SJCRH30 (cell line): ENCODE measurements around the gene NISCH. TPM values are rescaled to one million over a fixed set of nuclear protein-coding genes. Genes with fewer than 3 reads are reported as not detected.

Experiments used
- DNase-seq, 2 experiments: peaks; one replicate each; pipeline ENCODE4 v3.0.0-alpha.2; 2015 to 2020
- H3K27ac ChIP-seq: fragments of 250-450 bp; sonication (Bioruptor Pico); 2 replicates; pipeline ENCODE4 v1.5.1; 2020; ENCODE audit warnings: mild to moderate bottlenecking, moderate library complexity
- H3K27me3 ChIP-seq: fragments of 250-450 bp; sonication (Bioruptor Pico); 2 replicates; pipeline ENCODE4 v1.5.1; 2020; ENCODE audit warnings: mild to moderate bottlenecking, moderate library complexity
- H3K36me3 ChIP-seq: fragments of 250-450 bp; sonication (Bioruptor Pico); 2 replicates; pipeline ENCODE4 v1.5.1; 2020; ENCODE audit warnings: mild to moderate bottlenecking, moderate library complexity
- H3K4me1 ChIP-seq: fragments of 250-450 bp; sonication (Bioruptor Pico); 2 replicates; pipeline ENCODE4 v1.5.1; 2020; ENCODE audit warnings: mild to moderate bottlenecking, moderate library complexity
- H3K4me3 ChIP-seq: fragments of 250-450 bp; sonication (Bioruptor Pico); 2 replicates; pipeline ENCODE4 v1.5.1; 2020; ENCODE audit warnings: mild to moderate bottlenecking, moderate library complexity
- H3K9me3 ChIP-seq: fragments of 250-450 bp; sonication (Bioruptor Pico); replicated peaks from 2 replicates; pipeline ENCODE4 v1.5.1; 2020; ENCODE audit warnings: mild to moderate bottlenecking, moderate library complexity
- total RNA-seq: library from RNA; depleted of rRNA; stranded (reverse); fragments of >200 nt; shearing (Covaris generic); gene quantifications from 2 replicates; pipeline ENCODE4 v1.2.3, GENCODE V29; 2014; rRNA removed

NISCH gene
- 32.8 and 43.5 TPM in 2 replicates for total RNA-seq

DNA sequence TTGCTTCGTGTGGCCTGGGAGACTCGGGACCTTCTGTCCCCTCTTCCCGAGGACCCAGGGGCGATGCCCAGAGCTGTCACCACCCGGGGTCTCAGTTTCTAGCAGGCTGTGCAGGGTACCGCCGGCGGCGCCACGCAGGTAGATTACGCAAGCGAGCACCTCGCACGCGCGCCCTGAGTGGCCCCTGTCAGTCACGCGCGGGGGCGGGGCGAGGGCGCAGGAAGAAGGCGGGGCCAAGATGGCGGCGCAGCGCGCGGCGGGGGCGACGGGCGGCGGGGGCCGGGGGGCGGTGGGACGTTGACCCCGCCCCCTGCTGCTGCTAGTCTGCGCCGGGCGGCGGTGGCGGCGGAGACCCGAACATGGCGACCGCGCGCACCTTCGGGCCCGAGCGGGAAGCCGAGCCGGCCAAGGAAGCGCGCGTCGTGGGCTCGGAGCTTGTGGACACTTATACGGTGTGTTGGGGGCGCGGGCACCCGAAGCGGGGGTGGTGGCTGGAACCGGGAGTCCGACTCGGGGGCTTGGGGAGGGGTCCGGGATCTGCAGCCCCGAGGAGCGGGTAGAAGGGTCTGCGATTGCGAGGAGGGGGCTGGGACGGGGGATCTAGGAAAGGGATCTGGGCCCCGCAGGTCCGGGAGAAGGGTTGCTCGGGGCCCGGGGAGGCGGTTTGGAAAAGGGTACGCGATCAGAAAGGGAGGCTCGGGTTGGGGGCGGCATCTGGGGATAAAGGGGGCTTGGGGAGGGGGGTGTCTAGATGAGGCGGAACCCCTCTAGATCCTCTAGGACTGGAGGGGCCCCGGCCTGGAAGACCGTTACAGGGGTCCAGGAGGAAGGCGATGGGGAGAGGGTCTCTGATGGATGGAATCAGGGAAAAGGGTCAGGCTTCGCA is at the start of gene NISCH:
TSS of gene NISCH (plus strand) at position 322 of the 886 bp plus-strand sequence. CDS start at position 360, 38 bp downstream.
- H3K4me1 ChIP-seq, result peaks cover 40% of the 10 kb centered on the region

DNA sequence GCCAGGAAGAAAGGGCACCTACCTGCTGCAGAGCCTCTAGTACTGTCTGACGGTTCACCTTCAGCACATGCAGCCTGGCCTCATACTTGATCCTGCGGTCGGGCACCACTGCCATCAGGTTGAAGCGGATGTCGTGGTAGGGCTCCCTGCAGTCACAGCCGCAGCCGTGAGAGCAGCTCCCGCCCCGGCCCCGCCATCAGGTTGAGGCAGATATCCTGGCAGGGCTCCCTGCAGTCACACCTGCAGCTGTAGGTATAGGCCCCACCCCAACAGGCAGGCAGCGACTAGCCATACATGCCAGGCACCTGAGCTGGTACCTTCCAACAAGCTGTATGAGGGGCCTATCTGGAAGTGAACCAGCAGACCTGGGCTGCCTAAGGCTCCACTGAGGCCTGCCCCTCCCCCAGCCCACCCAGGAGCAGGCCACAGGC is 49.2 kb upstream of the NISCH start:
- DNase-seq, result no peak
- peaks cover 37% of the 10 kb centered on the region for H3K36me3 ChIP-seq

More for the DNA sequence above, at the start of gene NISCH:
- Histone ChIP-seq H3K27ac (peak within 1 kb of the TSS; percentile 60; the same call in 1 of the 2 replicates), H3K9me3 (no peaks in the 10 kb centered on the region), H3K27me3 (no peaks in the 10 kb centered on the region), H3K36me3 (peaks cover 26% of the 10 kb centered on the region), H3K4me3 (peak within 1 kb of the TSS; percentile 100)
- DNase-seq, result peak; percentile 81 to 87

DNA sequence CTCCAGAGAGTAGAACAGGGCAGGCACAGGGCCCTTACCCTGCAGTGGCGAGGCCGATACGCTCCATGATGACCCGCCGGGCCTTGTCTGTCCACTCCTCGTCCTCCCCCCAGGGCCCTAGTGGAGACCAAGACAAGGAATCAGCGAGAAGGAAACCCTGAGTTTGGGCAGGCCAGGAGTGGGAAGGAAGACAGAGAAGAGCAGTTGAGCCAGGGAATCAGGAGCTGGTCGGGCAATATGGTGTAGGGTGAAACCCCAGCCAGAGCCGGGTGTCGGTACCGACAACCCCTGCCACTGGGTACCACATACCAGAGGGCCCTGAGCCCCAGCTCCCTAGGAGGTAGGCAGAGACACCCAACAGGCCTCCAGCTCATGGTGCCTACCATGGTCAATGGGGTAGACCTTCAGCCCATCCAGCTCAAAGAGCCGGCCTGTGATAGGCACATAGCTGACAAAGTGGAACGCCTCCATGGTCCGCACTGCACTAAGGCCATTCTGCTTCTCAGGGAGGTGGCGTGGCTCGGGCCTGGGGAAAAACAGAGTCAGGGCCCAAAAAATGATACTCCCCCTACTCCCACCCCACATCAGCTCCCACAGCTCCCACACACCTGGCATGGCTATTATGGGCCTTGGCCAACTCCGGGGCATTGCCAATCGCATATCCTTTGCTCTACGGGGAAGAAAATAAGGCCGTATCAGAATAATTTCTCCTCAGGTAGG is 48.5 kb upstream of the NISCH start:
- Histone ChIP-seq H3K9me3 (no peaks in the 10 kb centered on the region), H3K27ac (no peak overlapping the region), H3K4me3 (no peak overlapping the region), H3K36me3 (peaks cover 37% of the 10 kb centered on the region), H3K27me3 (no peaks in the 10 kb centered on the region), H3K4me1 (peaks cover 9% of the 10 kb centered on the region; the same call in 1 of the 2 replicates)
- DNase-seq, result no peak

More for the DNA sequence above, 49.2 kb upstream of the NISCH start:
- peaks cover 5% of the 10 kb centered on the region; the same call in 1 of the 2 replicates for H3K4me1 ChIP-seq
- H3K27me3 ChIP-seq, result no peaks in the 10 kb centered on the region
- no peak overlapping the region for H3K4me3 ChIP-seq
- H3K9me3 ChIP-seq, result no peaks in the 10 kb centered on the region
- H3K27ac ChIP-seq, result no peak overlapping the region

DNA sequence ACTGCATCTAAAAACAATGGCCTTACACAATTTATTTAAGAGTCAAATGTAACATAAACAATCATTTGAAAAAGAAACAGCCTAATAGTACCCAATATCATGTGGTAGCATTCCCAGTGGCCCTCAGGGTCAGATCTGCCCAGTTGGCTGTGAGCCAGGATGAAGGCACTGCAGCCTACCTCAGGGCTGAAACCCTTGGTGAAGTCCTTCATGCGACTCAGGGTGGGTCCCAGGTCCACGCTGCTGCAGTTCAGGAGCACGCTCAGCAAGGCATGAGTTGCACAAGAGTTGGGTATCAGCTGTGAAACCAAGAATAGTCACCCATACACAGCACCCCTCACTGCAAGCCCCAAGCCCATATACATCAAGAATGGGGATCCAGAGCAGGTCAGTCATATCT is 47.6 kb upstream of the NISCH start:
- no peak overlapping the region for H3K27ac ChIP-seq
- peaks cover 31% of the 10 kb centered on the region for H3K36me3 ChIP-seq
- H3K27me3 ChIP-seq, result no peaks in the 10 kb centered on the region
- no peak overlapping the region for H3K4me3 ChIP-seq
- H3K9me3 ChIP-seq, result no peaks in the 10 kb centered on the region
- no peak for DNase-seq
- peaks cover 9% of the 10 kb centered on the region; the same call in 1 of the 2 replicates for H3K4me1 ChIP-seq

DNA sequence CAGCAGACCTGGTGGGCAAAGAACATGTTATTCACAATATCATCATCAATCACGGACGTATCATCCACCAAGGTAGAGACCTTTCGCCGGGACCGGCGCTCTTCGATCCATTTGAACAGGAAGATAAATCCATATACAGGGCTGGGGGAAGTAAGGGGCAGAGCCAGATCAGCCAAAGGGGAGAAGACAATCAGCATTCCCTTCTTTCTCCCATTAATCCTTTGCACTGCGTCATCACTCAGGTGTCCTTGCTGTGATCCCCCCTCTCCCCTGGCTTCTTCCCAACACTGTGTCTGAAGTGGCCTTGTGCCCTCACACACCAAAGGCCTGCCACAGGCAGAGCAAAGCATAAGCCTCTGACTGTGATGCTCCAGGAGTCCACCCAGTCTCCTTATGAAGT is 46.9 kb upstream of the NISCH start:
- H3K36me3 ChIP-seq, result peaks cover 26% of the 10 kb centered on the region
- no peak overlapping the region for H3K27ac ChIP-seq
- H3K27me3 ChIP-seq, result no peaks in the 10 kb centered on the region
- H3K4me3 ChIP-seq, result no peak overlapping the region
- no peak for DNase-seq
- no peaks in the 10 kb centered on the region for H3K9me3 ChIP-seq
- H3K4me1 ChIP-seq, result peaks cover 9% of the 10 kb centered on the region; the same call in 1 of the 2 replicates

DNA sequence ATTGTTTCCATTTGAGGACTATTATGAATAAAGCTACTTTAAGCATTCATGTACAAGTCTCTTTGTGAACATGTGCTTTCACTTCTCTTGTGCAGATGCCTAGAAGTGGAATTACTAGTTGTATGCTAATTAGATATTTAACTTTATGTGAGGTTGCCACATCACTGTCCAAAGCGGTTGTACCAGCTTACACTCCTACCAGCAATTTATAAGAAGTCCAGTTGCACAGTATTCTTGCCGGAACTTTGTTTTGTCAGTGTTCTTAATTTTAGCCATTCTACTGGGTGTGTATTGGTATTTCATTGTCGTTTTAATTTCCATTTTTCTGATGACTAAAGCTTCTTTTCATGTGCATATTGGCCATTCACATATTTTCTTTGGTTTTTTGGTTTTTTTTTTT is 39.6 kb upstream of the NISCH start:
- H3K36me3 ChIP-seq, result no peaks in the 10 kb centered on the region
- H3K4me3 ChIP-seq, result no peak overlapping the region
- no peaks in the 10 kb centered on the region for H3K9me3 ChIP-seq
- no peak overlapping the region for H3K27ac ChIP-seq
- H3K4me1 ChIP-seq, result peaks cover 13% of the 10 kb centered on the region
- no peak for DNase-seq
- H3K27me3 ChIP-seq, result no peaks in the 10 kb centered on the region

DNA sequence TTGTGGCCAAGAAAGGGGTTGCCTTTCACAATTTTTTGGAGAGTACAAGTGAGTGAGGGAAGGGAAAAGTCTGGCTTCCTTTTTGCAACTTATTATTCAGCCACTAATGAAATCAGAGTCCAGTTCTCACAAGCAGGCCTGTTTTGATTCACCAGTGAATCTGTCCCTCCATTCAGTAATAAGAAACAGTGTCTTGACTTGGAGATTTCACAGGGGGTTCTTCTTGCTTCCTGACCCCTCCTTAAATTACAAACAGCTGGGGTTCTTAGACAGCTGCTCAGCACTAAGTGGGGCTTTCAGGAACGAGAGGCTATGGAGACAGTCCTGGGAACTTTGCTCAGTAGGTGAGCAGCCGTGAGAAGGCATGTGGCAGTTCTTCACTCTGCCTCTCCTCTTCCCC is 35.0 kb upstream of the NISCH start:
- Histone ChIP-seq H3K27me3 (no peaks in the 10 kb centered on the region), H3K4me3 (no peak overlapping the region), H3K36me3 (no peaks in the 10 kb centered on the region), H3K4me1 (peaks cover 16% of the 10 kb centered on the region), H3K9me3 (no peaks in the 10 kb centered on the region), H3K27ac (no peak overlapping the region)
- DNase-seq, result peak; percentile 37 to 72

DNA sequence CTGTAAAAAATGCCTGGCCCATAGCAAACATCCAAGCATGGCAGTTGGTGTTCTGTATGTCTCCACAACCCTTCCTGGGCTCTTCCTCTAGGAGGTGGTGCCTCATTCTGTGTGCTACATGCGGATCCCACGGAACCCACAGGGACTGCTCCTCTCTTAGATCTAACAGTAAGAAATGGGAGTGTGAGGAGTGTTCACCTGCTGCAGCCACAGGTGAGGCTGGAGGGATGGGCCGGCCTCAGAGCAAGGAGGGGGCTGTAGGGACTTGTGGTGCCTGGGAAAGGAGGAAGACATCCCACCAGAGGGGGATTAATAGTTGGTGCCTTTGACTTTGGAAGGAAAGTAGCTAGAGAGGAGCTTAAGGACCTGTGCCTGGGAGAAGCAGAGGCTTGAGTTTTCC is 32.7 kb upstream of the NISCH start:
- Histone ChIP-seq H3K27ac (no peak overlapping the region), H3K36me3 (no peaks in the 10 kb centered on the region)
- DNase-seq, result no peak

DNA sequence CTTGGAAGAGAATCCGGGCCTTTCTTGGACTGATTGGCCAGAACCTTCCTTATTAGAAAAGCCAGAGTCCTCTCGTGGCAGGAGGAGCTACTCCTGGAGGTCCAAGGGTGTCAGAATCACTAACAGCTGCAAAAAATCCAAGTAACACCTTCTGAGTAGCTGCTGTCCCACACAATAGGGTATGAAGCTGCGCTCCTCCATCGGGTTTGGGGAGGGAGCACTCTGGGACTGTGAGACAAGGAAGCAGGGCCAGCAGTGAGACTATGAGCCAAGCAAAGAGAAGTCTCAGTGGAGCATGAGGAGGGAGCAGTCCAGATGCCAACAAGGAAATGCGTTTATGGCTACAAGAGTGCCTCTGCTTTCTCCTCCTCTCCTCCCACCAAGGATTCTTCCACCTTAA is 32.2 kb upstream of the NISCH start:
- H3K27me3 ChIP-seq, result no peaks in the 10 kb centered on the region
- no peak for DNase-seq

More for the DNA sequence above, 32.7 kb upstream of the NISCH start:
- H3K4me1 ChIP-seq, result peaks cover 16% of the 10 kb centered on the region
- no peak overlapping the region for H3K4me3 ChIP-seq
- no peaks in the 10 kb centered on the region for H3K27me3 ChIP-seq
- H3K9me3 ChIP-seq, result no peaks in the 10 kb centered on the region

DNA sequence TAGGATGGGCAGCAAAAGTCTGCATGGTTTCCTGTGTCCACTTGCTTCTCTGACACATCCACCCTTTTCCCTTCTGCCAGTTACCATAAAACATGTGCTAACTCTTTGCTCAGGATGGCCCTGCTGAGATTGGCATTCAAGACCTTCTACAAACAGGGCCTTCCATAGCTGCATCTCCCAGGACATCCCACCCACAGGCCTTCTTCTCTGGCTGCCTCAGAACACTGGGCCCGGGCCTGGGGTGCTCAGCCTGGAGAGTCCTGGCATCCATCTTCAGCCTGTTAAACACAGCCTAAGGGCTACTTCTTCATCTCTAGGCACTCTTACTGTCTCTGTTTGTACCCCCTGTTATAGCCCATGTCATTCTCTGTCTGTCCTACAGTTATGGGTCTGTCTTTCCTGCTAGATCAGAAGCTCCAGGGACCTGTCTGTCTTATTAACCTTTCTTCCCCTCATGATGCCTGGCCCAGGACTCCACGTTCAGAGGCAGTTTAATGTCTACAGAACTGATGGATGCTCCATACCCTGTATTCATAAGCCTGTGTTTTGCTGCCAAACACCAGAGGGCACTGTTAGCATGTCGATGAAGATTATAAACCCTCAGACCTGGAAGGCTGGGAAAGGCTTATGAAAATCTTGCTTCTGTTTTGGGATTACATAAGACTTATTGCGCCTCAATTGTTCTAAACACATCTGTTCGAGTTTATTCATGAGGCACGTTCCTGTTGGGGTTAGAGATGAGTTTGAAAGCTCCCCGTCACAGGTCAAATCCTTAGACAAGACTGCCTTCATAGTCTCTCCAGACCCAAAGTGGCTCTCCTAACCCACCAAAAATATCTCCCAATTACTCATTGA is 27.0 kb upstream of the NISCH start:
- Histone ChIP-seq H3K27ac (no peak overlapping the region), H3K27me3 (no peaks in the 10 kb centered on the region; the same call in 1 of the 2 replicates), H3K9me3 (no peaks in the 10 kb centered on the region), H3K4me1 (peaks cover 11% of the 10 kb centered on the region), H3K36me3 (no peaks in the 10 kb centered on the region), H3K4me3 (no peak overlapping the region)
- peak; percentile 50 to 84 for DNase-seq

More for the DNA sequence above, 32.2 kb upstream of the NISCH start:
- Histone ChIP-seq H3K9me3 (no peaks in the 10 kb centered on the region), H3K4me3 (no peak overlapping the region), H3K36me3 (no peaks in the 10 kb centered on the region), H3K4me1 (peaks cover 16% of the 10 kb centered on the region), H3K27ac (no peak overlapping the region)

DNA sequence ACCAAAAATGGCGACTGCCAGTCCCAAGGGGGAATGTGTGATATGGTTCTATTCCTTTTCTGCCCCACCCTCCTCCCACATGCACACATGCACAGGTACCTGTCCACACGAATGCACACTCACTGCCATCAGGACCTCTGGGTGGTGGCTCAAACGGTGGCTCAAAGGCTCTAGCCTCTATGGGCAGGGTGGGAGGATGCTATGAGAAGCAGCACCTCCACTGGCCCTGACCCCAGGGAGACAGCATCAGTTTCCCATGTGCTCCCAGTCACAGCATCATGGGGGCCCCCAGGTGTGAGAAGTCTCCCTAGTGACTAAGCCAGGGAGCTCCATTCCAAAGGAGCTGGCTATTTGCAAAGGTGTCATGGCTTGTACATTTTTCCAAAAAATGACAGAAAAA is 26.4 kb upstream of the NISCH start:
- Histone ChIP-seq H3K9me3 (no peaks in the 10 kb centered on the region), H3K27ac (no peak overlapping the region), H3K27me3 (no peaks in the 10 kb centered on the region; the same call in 1 of the 2 replicates), H3K4me3 (no peak overlapping the region), H3K4me1 (peaks cover 11% of the 10 kb centered on the region), H3K36me3 (no peaks in the 10 kb centered on the region)
- DNase-seq, result no peak

DNA sequence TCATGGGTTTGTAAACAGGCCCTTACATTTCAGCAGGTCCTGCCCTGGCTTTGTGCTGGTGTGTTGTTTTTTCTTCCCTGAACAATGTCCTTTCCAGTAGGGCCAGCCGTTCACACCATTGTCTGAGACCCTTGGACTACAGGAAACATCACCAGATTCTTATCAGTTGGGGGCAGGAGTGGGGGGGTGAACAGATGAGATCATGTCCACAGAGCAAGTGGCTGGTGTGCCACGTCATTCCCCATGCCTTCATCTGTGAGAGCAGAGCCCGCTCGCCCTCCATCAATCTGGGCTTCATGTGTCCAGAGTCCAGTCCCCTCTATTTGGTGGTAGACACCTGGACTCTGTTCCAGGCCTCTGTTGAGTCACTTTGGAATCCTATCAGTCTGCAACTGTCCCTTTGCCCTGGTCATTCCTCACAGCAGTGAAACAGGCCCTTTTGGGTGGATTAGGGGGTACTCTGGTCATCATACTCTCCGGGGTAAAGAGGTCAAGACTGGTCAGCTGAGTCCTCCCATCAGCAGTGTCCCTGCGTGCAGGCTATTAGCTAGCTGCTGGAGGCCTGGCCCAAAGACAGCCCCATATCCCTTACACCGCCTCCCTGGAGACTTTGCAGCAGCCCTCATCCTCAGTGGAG is 25.5 kb upstream of the NISCH start:
- H3K9me3 ChIP-seq, result no peaks in the 10 kb centered on the region
- no peaks in the 10 kb centered on the region; the same call in 1 of the 2 replicates for H3K27me3 ChIP-seq
- no peak overlapping the region for H3K27ac ChIP-seq
- DNase-seq, result peak; percentile 43 to 45
- peaks cover 8% of the 10 kb centered on the region for H3K4me1 ChIP-seq
- no peaks in the 10 kb centered on the region for H3K36me3 ChIP-seq
- no peak overlapping the region for H3K4me3 ChIP-seq

DNA sequence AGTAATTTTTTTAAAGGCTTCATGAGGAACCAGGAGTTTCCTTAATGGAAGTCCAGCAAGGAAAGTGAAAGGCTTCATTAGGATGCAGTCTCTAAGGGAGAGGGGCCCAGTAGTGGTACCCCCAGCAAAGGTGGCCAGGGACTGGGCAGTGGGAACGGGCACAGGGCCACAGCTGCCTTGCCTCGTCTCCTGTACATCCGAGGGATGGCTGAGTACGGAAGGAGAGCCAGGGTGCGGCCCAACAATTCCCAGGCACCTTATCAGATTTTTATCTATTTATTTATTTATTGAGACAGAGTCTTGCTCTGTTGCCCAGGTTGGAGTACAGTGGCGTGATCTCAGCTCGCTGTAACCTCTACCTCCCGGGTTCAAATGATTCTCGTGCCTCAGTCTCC is 25.0 kb upstream of the NISCH start:
- Histone ChIP-seq H3K27me3 (no peaks in the 10 kb centered on the region; the same call in 1 of the 2 replicates), H3K27ac (no peak overlapping the region), H3K36me3 (no peaks in the 10 kb centered on the region), H3K9me3 (no peaks in the 10 kb centered on the region), H3K4me3 (no peak overlapping the region), H3K4me1 (peaks cover 7% of the 10 kb centered on the region; the same call in 1 of the 2 replicates)
- DNase-seq, result no peak
